Lower lobe of right lung (tissue), 2 donors: ENCODE data around the gene FTCDNL1. TPM values are rescaled to one million over a fixed set of nuclear protein-coding genes. Genes with fewer than 3 reads are reported as not detected.

Experiments
- ATAC-seq, 2 donors: fragments of 200-7000 bp; cut with Tn5 transposase; one replicate each; pipeline ENCODE4 v1.9.1; 2020 to 2022; ENCODE audit warnings: mild to moderate bottlenecking in 2 of 2, moderate library complexity in 2 of 2
- DNase-seq: peaks from one replicate; pipeline ENCODE4 v3.0.0-alpha.2; 2020
- H3K27ac ChIP-seq: fragments of 200-600 bp; one replicate; pipeline ENCODE4 v1.8.0; 2022
- H3K27me3 ChIP-seq: fragments of 200-600 bp; one replicate; pipeline ENCODE4 v1.8.0; 2022; ENCODE audit warnings: low read depth
- H3K36me3 ChIP-seq: fragments of 200-600 bp; one replicate; pipeline ENCODE4 v1.8.0; 2022; ENCODE audit warnings: mild to moderate bottlenecking
- H3K4me1 ChIP-seq: fragments of 200-600 bp; one replicate; pipeline ENCODE4 v1.8.0; 2022
- H3K4me3 ChIP-seq: fragments of 200-600 bp; one replicate; pipeline ENCODE4 v1.8.0; 2022; ENCODE audit warnings: mild to moderate bottlenecking
- H3K9me3 ChIP-seq: fragments of 200-600 bp; one replicate; pipeline ENCODE4 v1.8.0; 2022
- intact Hi-C: fragments of 100-400 bp; cut with DNase I; formaldehyde crosslinking; loops from one replicate; pipeline ENCODE4 v1.11.0; 2022
- total RNA-seq: library from RNA; stranded (reverse); fragmentation: NEBNext Ultra II Directional; extraction: Animal tissue kit (Norgen Biotek cat#: 25700); gene quantifications from one replicate; pipeline ENCODE4 v1.2.1, GENCODE V29; 2021
- TF ChIP-seq, protein P1 (sequence below): fragments of 200-600 bp; IDR thresholded peaks from one replicate; pipeline ENCODE4 v1.8.0; 2022; ENCODE audit warnings: antibody characterized with exemption, mild to moderate bottlenecking
- donor health status: DM: no; HTN: yes; CAD: no; lungs with severe emphysema.

FTCDNL1 gene
- total RNA-seq, 1 donor from 2014 or later = 3.7 TPM

DNA sequence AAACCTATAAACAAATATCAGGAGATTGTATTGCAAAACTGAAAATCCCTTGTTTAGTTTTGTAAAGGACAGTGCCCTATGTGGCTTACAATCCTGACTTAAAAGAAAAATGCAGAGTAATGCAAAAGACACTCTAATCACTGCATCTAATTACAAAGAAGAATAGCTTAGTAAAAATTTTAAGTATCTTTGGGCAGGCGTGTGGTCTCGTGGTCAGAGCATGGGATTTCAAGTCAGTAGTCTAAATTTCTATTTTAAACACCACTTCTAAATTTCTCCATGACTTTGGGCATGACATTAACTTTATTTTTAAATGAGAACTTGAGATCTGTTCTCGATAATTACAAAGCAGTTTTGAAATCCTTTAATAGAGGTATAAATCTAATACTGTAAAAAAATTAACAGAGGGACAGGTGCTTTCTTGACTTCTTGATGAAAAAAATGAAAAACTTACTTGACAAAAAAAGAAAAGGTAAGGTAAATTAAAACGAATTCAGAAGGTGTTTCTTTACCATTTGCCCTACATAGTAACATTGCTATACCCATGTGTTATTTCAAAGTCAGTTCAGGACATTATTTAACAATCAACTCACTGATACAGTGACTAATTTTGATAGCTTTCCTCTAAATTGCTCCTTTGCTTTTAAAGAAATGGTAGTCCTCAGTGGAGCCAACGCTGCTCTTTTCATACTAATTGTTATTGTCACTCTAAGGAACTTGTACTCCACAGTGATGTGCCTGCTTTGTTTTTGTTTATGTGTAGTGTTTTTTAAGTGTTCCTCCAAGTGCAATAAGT, 17.6 kb upstream of the FTCDNL1 start:
- Histone ChIP-seq H3K9me3 (no peaks in the 10 kb centered on the region), H3K27ac (no peak overlapping the region), H3K27me3 (no peaks in the 10 kb centered on the region), H3K4me3 (no peak overlapping the region), H3K4me1 (no peaks in the 10 kb centered on the region), H3K36me3 (no peaks in the 10 kb centered on the region)
- ATAC-seq (no peak), DNase-seq (no peak)
- TF ChIP-seq, protein P1, sequence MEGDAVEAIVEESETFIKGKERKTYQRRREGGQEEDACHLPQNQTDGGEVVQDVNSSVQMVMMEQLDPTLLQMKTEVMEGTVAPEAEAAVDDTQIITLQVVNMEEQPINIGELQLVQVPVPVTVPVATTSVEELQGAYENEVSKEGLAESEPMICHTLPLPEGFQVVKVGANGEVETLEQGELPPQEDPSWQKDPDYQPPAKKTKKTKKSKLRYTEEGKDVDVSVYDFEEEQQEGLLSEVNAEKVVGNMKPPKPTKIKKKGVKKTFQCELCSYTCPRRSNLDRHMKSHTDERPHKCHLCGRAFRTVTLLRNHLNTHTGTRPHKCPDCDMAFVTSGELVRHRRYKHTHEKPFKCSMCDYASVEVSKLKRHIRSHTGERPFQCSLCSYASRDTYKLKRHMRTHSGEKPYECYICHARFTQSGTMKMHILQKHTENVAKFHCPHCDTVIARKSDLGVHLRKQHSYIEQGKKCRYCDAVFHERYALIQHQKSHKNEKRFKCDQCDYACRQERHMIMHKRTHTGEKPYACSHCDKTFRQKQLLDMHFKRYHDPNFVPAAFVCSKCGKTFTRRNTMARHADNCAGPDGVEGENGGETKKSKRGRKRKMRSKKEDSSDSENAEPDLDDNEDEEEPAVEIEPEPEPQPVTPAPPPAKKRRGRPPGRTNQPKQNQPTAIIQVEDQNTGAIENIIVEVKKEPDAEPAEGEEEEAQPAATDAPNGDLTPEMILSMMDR = no peak
- intact Hi-C loops = no loop called here

DNA sequence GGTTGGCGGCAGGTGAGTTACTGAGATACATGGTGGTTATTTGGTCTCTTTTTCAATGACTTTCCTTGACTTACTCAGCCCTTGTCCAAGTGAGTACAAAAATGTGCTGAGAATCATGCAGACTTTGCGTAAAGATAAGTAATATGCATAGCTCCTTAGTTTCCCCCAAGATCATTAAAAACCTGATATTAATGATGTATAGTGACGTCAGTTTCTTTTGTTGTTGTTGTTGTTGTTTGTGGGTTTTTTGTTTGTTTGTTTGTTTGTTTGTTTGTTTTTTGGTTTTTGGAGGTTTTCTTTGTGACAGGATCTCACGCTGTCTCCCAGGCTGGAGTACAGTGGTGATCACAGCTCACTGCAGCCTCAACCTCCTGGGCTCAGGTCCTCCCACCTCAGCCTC, 14.9 kb upstream of the FTCDNL1 start:
- intact Hi-C loops = no loop called here
- TF ChIP-seq, protein P1 = no peak

DNA sequence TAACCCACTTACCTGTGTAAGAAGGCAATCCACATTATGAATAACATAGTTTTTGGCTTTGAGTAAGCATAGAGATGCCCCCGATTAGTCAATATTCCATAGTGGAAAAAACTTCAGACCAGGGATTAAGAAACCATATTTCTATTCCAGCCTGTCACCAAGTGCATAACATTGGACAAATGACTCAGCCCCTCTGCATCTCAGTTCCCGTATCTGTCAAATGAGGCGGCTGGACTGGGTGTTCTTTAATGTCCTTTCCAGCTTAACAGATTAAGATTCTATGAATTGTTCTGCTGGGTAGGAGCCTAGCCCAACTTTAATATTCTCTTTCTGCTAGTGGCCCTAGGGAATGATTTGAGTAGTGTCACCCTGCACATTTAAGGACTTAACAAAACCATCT, 11.8 kb upstream of the FTCDNL1 start:
- no peaks in the 10 kb centered on the region for H3K27me3 ChIP-seq
- intact Hi-C loops = no loop called here
- TF ChIP-seq, protein P1 = no peak
- ATAC-seq (no peak), DNase-seq (no peak)
- no peaks in the 10 kb centered on the region for H3K36me3 ChIP-seq
- H3K9me3 ChIP-seq = no peaks in the 10 kb centered on the region
- H3K27ac ChIP-seq = no peak overlapping the region
- no peak overlapping the region for H3K4me3 ChIP-seq
- no peaks in the 10 kb centered on the region for H3K4me1 ChIP-seq

More for the DNA sequence above, 14.9 kb upstream of the FTCDNL1 start:
- no peaks in the 10 kb centered on the region for H3K4me1 ChIP-seq
- H3K27ac ChIP-seq = no peak overlapping the region
- DNase-seq (no peak), ATAC-seq (no peak)
- no peaks in the 10 kb centered on the region for H3K36me3 ChIP-seq
- H3K27me3 ChIP-seq = no peaks in the 10 kb centered on the region
- H3K4me3 ChIP-seq = no peak overlapping the region
- no peaks in the 10 kb centered on the region for H3K9me3 ChIP-seq

DNA sequence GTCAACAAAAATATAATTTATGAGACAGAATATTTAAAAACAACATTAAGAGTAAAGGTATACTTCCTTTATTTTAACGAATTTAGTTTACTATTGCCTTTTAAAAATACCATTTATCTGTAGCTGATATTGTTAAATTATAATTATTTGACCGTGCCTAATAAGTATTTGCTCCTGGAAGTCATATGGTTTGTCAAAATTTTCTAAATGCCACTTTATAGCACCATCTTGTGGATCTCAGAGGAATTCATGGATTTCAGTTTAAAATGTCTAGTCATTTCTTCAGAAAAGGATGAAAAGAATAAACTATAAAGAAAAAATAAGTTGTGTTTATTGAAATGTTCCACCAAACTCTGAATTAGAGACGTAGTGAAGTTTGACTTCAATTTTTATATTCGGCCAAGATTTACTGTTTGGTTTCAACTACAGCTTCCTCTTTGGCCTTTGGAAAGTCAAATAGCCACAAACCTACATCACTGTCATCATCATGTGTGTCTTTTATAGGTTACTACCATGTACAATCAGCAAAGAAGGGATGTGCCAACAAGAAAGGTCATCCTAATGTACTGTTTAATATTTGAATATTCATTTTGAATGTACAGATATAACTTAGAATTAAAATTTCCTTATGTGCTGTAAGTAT, 10.3 kb upstream of the FTCDNL1 start:
- intact Hi-C loops = no loop called here
- TF ChIP-seq, protein P1 = peak; percentile 55
- no peaks in the 10 kb centered on the region for H3K27me3 ChIP-seq

DNA sequence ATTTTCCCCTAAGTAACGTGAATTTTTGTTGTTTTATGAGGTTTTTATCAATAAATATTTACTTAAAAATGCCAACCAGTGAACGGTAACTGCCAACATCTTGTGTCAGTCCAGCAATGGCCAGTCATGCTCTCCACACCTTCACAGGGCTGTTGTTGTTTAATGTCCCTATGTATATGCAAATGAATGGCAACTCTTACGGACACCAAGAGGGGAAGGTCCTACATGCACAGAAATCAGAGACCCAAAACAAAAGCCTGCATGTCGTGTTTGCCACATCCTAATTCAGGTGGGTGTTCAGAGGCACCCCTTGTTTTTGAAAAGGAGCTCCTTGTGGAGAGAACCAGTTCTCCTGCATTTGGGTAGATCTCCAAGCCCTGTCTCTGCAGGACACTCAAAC, 4.8 kb upstream of the FTCDNL1 start:
- Histone ChIP-seq H3K36me3 (no peaks in the 10 kb centered on the region), H3K27me3 (no peaks in the 10 kb centered on the region), H3K4me3 (no peak overlapping the region), H3K27ac (no peak overlapping the region), H3K4me1 (no peaks in the 10 kb centered on the region), H3K9me3 (no peaks in the 10 kb centered on the region)
- TF ChIP-seq, protein P1 = no peak
- DNase-seq (no peak), ATAC-seq (no peak)
- intact Hi-C loops = no loop called here

More for the DNA sequence above, 10.3 kb upstream of the FTCDNL1 start:
- no peaks in the 10 kb centered on the region for H3K36me3 ChIP-seq
- H3K27ac ChIP-seq = no peak overlapping the region
- H3K9me3 ChIP-seq = no peaks in the 10 kb centered on the region
- no peaks in the 10 kb centered on the region for H3K4me1 ChIP-seq
- DNase-seq = no peak
- no peak for ATAC-seq
- no peak overlapping the region for H3K4me3 ChIP-seq
